Dermis microvascular lymphatic vessel endothelial cell (primary cell): ENCODE measurements around the gene COL4A1. TPM values are rescaled to one million over a fixed set of nuclear protein-coding genes. Genes with fewer than 3 reads are reported as not detected.
"Not testable (repeated sequence)": the region's sequence is repeated elsewhere in the genome, so short reads cannot be mapped to it uniquely, and the experiment has no call there.

ENCODE experiments used
- DNase-seq, 2 donors: peaks; one replicate each; pipeline versions ENCODE4 v3.0.0 to v3.0.0-alpha.2; 2010; ENCODE audit warnings: low read depth in 2 of 2
- total RNA-seq: library from RNA; depleted of rRNA; stranded (reverse); fragments of >200 nt; gene quantifications from 2 replicates; pipeline ENCODE4 v1.2.1, GENCODE V29; 2014

The COL4A1 gene
- total RNA-seq, 1 donor from 2014 or later, result 1,098 TPM

DNA sequence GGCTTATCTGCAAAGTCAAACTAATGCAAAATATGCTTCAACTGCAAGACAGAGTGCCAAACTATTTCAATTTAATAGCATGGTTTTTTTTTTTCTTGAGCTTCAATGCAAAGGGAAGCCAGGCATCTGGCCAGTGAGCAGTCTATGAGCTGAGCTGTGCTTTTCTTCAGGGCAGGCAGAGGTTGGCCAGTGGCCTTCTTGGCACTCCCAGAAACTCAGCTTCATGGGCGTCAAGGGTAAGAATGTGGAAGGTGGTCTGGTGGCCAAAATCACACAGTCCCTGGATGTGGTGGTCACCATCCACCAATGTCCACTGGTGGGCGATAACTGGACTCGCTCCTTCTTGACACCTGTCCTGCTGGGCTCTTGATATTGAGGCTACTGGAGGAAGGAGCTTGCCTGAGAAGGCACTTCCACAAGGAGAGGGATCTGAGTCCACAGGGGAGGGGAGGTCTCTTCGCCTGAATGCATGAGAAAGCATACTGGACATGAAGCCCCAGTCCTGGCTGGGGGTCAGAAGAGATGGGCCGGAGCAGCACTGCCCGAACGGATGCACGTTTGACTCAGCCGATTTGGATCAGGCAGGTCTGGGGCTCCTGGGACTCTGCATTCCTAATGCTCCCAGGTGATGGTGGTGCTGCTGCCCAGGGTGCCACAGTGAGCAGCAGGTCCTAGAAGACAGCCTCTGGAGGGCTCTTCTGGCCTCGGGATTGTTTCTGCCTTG lies 17.2 kb upstream of the COL4A1 start:
- DNase-seq, result no peak

DNA sequence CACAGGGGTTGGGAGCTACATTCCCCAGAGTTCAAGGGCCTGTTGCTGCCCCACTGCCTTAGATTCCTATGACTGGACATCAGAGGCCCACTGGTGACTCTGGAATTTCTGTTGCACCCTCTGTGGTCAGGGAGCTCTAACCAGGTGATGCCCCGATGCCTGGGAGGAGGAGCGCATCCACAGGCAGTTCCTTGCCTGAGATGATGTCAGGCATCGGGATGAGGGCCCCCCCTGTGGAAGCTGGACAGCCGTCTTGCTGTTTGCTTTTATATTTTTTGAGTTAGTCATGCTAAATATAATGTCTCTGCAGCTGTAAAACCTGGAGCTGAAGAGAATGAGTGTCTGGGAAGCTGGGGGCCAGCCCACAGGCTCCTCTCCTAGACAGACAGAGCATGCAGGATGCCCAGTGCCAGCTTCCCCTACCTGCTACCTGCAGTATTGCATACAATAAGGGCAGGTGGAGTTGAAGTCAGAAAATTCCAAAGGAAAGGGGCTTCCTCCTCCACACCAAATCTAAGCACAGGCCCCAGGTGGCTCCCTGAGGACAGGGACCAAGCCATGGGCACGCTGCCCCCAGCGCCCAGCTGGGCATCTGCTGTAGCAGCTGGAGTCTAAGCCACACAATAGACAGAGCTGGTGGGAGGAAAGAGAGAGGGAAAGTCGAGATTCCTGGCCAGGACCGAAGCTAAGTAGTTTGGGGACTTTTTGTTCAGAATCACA lies 16.4 kb upstream of the COL4A1 start:
- peak in 1 of 2 donors; percentile 26 for DNase-seq

DNA sequence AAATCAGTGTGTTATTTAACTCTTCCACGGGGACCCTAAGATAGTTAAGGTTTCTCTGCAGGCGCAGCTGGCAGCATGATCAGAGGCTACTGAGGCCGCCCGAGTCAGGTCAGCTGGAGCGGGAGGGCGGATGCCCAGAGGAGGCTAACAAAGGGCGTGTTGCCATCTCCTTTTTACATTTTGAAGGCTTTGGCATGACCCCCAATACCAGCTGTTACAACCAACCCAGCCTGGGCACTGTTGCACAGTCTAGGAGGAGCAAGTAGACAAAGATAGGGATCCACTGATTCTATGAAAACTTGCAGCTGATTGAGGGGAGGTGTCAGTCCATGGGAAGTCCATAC lies 15.8 kb upstream of the COL4A1 start:
- DNase-seq, result no peak

DNA sequence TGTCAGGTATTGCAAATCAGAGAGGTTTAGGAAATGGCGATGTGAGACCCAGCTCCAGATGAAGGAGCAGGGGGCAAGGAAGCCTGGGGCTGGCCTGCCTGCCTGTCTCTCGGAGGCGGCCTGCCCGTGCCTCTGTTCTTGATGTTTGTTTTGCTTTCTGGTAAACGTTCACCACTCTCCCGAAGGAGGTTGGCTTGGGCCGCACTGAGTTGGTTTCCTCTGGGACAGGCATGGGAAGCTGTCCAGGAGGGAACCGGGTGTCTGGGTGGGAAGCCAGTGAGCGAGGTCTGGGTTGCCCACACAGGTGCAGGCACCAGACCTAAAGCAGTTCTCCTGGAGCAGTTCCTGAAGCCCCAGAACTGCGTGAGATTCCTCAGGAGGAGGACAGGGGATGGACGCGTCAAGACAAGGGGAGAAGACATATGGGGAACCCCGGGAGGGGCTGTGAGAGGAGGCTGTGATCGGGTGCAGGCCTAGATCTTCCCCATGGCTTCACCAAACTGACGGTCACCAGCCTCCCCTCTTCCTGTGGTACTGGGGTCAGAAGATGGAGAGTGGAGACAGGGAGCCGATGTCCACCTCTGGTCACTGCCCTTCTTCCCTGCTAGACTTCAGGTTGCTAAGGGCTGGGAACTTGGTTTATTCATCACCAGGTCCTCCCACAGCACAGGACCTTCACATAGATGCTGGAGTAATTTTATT lies 15.3 kb upstream of the COL4A1 start:
- DNase-seq, result peak in 1 of 2 donors; percentile 40

DNA sequence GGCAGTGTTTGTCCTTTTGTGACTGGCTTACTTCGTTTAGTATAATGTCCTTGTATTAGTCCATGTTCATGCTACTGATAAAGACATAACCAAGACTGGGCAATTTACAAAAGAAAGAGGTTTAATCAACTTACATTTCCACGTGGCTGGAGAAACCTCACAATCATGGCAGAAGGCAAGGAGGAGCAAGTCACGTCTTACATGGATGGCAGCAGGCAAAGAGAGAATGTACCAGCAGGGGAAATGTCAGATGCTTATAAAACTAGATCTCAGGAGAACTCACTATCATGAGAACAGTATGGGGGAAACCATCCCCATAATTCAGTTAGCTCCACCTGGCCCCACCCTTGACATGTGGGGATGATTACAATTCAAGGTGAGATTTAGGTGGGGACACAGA lies 14.6 kb upstream of the COL4A1 start:
- not testable (repeated sequence) for DNase-seq

DNA sequence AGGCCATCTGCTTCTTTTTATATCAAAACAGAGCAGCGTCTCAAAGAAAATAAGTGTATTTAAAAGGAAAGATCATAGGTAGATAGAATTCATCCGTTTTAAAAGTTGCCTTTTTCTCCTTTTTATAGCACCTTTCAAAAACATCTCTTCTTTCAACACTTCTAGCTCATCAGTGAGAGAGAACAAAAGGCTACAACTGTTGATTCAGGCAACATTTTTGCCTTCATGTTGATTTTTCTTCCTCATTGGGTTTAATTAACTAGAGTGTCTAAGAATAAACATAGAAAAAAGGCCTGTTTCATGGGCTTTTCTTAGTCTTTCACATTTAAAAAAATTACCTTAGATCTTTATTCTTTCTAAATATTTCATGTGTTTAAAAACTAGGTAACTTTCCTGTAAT lies 13.7 kb upstream of the COL4A1 start:
- DNase-seq, result peak in 1 of 2 donors; percentile 36

DNA sequence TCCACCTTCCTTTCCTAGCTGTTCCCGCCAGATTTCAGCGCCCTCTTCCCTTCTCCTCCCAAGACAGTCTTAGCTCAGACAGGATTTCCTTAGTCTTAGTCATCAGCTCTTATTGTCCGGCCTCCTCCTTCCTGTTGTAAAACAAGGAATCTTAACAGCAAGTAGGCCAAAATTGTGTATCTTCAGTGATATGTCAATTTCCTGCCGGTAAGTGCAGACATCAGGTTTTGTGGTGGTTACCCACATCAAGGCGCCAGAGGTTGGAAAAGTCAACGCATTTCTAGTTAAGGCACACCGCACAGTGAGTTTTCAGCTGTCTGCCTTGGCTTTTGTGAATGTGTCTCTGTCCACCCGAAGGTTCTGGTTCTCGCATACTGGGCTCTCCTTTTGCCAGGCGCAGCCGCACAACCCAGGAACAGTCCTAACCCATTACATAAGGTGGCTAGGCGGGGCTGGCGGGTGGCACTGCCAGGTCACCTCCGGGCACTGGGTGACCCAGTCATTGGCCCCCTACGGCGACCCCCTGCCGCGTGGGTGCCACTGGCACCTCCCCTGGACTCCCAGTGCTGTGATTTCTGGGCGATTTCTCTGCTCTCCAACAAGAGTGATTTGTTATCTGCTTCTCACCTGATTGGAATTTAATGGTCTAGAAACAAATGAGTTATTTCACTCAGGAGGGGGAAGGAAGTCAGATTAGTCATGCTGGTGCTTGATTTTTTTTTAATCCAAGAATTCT lies 13.0 kb upstream of the COL4A1 start:
- DNase-seq, result peak in 1 of 2 donors; percentile 85

DNA sequence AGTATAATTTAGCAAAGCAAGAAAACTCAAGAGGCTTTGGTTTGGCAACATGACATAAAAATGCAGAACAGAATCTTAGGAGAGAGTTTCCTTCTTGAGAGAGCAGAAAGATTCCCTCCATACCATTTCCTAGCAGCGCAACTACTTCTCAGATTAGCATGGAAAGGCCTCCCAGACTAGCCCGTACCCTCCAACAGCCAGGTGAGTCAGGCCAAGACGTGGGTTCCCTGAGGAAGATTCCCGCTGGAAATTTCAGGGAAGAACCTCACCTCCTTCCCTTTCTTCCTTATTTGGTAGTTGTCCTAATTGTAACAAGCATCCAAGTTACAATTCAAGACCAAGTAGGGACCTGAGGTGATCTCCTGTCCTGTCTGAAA lies 12.4 kb upstream of the COL4A1 start:
- DNase-seq, result no peak

DNA sequence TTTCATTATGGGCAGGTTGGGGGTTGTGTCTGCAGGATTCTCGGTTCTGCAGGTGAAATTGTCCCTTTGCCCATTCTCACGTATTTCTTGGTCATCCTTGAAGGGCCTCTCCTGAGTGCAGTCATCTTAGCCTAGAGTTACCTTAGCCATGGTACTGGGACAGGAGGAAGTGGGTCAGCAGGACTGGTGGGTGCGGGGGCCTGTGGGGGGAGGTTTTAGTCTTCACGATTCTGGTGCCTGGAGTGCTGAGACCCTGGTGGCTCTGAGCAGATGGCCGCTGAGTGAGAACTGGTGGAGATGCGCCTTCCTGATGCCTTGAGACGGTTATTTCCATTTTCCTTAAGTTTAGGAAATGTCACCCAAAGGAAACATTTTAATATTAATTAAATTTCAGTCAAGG lies 12.0 kb upstream of the COL4A1 start:
- DNase-seq, result no peak

DNA sequence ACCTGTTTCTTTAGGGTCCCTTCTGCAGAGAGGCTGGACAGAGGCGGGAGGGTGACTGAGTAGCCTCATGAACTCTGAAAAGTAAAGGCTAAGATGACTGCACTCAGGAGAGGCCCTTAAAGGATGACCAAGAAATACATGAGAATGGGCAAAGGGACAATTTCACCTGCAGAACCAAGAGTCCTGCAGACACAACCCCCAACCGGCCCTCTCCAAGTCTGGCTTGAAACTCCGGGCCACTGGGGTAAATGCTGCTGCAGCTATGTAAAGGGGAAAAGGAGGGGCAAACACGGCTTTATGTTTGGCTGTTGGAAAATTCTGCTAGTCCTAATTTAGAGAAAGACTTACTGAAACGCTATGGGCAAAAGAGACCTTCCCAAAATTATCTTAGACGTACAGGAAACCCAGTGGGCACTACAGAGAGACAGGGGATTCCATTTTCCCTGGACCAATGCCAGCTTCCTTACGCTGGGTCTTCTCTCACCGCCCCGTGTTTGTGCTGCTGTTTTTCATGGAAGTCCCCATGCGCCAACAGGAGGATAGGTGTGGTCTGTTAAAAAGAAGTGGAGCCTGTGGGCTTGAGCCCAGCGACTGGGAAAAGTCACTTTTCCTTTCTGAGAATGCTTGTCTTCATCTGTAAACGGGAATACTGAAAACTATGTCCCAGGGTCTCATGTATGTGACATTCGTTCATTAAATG lies 10.7 kb upstream of the COL4A1 start:
- peak in 1 of 2 donors; percentile 45 for DNase-seq

DNA sequence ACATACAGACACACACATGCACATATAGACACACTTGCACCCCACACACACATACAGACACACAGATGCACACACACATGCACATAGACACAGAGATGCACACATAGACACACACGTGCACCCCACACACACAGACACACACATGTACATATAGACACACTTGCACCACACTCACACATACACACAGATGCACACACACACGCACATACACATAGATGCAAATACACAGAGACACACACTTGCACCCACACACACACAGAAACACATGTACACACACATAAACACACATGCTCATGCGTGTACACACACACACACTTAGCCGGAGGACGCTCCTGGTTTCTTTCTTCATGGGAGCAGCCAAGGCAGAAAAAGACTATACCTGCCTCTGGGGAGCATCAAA lies 10.1 kb upstream of the COL4A1 start:
- DNase-seq, result no peak

DNA sequence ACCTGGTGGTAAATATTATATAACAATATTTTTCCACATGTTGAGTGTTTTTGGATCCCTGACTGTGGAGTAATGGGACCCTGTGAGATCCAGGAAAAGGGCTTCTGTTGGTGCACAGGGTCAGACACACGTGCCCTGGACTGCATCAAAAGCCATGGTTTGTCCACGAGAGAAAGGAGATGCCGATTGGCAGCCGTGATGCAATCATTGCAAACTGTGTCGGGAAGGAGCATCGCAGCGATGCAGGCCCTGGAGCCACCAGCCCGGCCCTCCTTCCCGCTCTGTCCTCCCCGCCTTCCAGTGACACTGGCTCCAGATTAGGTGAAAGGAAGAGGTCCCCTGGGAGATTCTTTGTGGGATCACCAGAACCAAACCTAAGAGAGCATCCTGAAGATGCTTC lies 9.2 kb upstream of the COL4A1 start:
- DNase-seq, result no peak

DNA sequence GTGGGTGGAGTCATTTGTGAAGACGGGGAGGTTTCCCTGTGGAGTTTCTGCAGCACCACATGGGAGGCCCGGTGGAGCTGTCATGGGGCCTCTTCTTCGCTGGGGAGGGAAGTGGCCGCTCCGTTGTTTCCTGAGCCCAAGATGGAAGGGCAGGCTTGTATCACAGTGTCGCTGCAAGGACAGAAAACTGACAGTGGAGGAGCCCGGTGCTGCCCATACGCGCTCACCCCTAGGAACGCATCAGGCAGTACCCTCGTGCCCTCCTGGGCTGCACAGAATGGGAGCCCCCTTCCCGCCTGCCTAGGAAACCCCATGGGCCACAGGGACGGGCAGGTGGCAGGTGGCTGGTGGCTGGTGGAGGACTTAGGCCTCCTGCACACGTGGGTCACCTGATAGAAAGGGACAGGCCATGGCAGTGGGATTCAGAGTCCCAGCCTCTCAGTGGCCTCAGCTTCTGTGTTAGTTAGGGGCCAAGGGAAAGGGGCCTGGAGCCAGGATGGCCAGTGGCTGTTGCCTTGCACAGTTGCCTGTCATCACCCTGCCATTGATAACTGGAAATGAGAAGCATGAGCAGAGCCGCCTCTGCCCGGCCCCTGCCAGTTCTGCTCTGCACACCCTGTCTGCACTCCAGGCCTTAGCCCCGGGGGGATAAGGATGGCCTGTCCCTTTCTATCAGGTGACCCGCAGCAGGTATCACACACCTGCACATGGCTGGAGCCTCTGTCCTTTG lies 7.7 kb upstream of the COL4A1 start:
- DNase-seq, result no peak

DNA sequence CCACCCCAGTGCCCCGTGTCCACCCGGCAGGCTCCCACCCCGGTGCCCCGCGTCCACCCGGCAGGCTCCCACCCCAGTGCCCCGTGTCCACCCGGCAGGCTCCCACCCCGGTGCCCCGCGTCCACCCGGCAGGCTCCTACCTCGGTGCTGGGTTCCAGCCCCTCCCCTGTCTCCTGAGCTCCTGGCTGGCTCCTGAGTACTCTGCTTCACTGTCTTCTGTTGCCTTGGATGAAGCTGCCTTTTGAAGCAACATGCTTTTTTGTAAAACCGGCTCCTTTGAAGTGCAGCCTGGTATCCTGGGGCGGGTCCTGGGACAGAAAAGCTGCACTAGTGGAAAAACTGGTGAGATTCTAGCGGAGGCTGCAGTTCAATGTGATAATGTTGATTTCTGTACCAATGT lies 6.8 kb upstream of the COL4A1 start:
- not testable (repeated sequence) for DNase-seq

DNA sequence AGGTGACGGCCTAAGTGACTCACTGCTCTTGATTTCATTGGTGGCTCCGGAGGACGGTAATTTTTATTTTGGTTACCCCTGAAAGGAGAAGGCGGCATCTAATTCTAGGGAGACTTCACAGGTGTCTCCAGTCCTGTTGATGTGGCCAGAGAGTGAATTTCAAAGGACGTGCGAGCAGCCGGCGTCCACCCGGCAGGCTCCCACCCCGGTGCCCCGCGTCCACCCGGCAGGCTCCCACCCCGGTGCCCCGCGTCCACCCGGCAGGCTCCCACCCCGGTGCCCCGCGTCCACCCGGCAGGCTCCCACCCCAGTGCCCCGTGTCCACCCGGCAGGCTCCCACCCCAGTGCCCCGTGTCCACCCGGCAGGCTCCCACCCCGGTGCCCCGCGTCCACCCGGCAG lies 6.3 kb upstream of the COL4A1 start:
- not testable (repeated sequence) for DNase-seq

DNA sequence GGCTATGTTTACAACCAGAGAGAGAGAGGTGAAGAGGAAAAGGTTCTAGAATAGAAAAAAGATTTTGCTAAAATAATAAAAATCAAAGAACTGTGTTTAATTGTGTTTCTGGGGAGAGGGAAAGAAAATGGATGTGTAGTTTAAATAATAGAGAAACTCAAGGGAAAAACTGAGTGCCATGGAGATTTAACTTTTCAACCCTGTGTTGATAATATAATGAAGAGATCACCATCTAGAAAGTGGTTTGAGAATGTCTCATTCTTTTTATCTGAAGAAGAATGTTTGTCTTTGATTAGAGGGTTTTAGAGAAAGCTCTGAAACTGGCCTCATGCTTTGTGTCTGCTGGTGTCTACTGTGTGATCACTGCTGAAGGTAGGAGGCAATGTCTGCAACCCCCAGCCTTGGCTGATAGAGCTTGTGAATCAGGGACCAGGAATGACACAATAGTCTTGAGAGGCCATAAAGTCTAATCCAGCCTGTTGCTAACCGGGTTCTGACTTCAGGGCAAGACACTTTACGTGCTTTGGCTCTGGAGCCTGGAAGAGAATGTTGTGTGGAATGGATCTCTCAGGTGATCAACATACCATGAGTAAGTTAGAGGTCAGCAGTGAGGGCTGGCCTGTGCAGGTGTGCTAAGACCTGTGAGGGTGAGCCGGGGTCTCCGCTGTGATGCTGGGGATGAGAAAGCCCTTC lies 5.5 kb upstream of the COL4A1 start:
- DNase-seq, result peak in 1 of 2 donors; percentile 59

DNA sequence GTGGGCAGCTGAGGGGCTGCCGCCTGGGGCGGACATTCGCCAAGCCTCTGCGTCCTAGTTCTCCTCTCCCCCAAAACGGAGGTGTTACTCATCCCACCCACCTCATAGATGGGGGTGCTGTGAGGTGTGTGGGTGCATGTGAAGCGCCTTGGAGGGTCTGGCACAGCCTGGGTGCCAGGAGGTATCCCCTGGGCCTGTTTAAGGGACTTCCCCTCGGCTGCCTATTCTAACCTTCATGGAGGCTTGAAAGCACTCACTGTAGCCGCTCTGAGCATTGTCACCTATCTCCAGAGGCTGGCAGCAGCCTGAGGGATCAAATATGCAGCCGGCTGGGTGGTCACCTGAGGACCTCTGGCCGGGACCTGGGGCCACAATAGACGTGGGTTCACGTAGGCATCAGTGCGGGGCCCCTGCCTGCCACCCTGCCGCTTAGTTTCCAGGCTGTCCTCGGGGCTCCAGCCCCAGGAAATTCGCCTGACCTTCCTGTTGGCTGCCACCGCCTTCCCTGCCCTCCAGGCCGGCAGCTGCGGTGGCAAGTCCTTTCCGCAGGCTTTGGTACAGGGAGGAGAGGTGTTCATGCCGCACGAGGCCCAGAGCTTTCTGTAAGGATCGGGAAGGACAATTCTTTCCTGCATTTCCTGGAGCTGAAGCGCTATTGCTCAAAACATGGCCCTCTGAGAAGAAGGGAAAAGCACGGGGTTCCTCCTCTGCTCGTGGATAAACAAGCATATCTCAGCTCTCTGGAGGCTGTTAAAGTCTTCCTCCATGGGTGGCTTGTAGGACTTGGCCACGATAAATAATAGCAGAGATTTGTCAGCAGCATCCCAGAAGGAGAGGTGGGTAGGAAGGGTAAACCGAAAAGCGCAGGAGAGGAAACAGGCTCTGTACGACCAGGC lies 4.7 kb upstream of the COL4A1 start:
- DNase-seq, result peak in 1 of 2 donors; percentile 50

DNA sequence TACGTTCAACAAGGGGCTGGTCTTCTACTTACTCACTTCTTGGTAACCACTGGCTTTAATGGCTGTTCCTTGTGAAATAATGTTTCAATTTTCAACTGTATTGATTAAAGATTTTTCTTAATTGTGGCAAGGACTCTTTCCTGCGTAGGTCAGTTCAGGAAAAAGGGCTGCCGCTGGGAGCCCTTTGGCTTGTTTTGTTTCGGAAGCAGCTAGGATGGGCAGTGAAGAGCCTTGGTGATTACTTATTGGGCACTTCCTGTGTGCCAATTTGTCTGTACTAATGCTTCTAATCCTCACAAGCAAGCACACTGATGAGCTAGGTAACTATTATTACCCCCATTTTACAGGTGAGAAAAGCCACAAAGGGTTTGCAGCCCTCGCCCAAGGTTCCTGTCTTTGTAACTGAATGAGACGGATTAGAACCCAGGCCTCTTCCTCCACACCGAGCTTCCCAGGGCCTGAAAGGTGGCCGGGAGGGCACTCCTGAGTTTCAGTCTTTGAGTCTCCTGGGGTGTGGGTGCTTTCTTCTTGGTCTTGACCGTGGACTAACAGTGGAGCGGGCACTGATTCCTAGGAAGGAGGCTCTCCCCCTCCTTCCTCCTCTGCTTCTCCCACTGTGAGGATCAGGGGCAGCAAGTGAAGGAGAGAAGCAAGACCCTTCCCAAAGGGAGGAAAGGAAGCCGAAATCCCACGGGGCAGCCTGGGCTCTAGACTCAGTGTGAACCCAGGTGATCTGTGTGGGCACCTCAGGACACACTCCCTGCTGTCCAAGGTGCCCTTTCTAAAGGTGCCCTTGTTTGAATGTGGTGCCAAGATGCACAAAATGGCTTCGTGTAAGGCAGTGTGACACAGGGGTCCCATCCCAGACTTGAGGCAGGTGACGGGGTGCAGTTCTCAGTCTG lies 3.8 kb upstream of the COL4A1 start:
- no peak for DNase-seq
